Duodenal mucosa (tissue), 2 donors: ENCODE results near the gene TAF5.

Source experiments
- H3K27ac ChIP-seq: one replicate; pipeline ENCODE4 v1.7.0; 2013; ENCODE audit warnings: low read depth, low read length
- H3K27me3 ChIP-seq, 2 donors: one replicate each; pipeline ENCODE4 v1.7.0; 2013; ENCODE audit warnings: low read length in 2 of 2, control low read depth in 1 of 2; ENCODE audit not compliant: insufficient read depth in 2 of 2, control insufficient read depth in 1 of 2
- H3K36me3 ChIP-seq, 2 donors: one replicate each; pipeline ENCODE4 v1.7.0; 2013; ENCODE audit warnings: low read length in 2 of 2, control low read depth in 1 of 2; ENCODE audit not compliant: insufficient read depth in 2 of 2, control insufficient read depth in 1 of 2
- H3K4me1 ChIP-seq, 2 donors: one replicate each; pipeline ENCODE4 v1.7.0; 2013; ENCODE audit warnings: low read length in 2 of 2, control low read depth in 1 of 2; ENCODE audit not compliant: insufficient read depth in 2 of 2, control insufficient read depth in 1 of 2
- H3K4me3 ChIP-seq, 2 donors: one replicate each; pipeline ENCODE4 v1.7.0; 2013; ENCODE audit warnings: low read length in 2 of 2, low read depth in 1 of 2
- H3K9ac ChIP-seq, 2 donors: one replicate each; pipeline ENCODE4 v1.7.0; 2013; ENCODE audit warnings: low read length in 2 of 2, low read depth in 1 of 2
- H3K9me3 ChIP-seq, 2 donors: one replicate each; pipeline ENCODE4 v1.7.0; 2013; ENCODE audit warnings: low read length in 2 of 2, control low read depth in 1 of 2; ENCODE audit not compliant: control insufficient read depth in 1 of 2

The TAF5 gene

DNA sequence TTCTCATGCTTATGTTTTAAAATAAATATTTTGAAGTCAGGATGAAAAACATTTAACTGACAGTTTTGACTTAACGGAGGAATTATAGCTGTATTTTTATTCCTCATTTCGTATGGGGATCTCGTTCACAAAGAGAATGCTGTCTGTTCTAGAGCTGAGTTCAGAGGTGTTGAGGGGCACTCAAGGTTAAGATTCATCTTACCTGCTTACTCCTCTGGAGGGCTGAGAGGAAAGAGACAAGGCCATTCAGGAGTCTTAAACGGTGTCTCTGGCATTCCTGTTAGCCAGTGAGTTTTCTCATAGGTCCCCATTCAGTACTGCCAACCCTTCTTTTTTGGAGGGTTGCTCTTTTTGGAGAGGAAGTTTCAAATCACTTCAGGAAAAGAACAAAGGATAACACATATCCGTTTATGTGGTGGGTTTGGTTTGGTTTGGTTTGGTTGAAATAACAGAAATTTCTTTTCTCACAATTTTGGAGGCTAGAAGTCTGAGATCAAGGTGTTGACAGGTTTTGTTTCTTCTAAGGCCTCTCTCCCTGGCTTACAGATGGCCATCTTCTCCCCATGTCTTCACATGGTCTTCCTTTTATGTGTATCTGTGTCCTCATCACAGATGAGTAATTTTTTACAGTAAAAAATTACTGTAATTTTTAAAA, 61.3 kb downstream of the TAF5 start:
- H3K9me3 ChIP-seq: no peaks in the 10 kb centered on the region
- peaks cover 24 to 71% of the 10 kb centered on the region in 2 donors for H3K36me3 ChIP-seq
- H3K27me3 ChIP-seq: no peaks in the 10 kb centered on the region
- H3K27ac ChIP-seq: no peak overlapping the region
- no peaks in the 10 kb centered on the region for H3K4me1 ChIP-seq
- no peak overlapping the region for H3K9ac ChIP-seq
- no peak overlapping the region for H3K4me3 ChIP-seq

DNA sequence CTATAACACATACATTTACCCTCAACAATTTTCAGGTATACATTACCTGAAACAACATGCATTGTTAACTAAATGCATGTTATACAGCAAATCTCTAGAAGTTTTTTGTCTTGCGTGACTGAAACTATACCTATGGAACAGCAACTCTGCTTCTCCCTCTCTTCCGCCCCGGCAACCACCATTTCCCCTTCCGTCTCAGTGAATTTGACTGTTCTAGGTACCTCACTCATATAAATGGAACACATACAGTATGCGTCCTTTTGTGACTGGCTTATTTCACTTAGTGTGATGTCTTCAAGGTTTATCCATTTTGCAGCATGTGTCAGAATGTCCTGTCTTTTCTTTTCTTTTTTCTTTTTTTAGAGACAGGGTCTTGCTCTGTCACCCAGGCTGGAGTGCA, 61.9 kb downstream of the TAF5 start:
- peaks cover 23 to 71% of the 10 kb centered on the region in 2 donors for H3K36me3 ChIP-seq
- no peaks in the 10 kb centered on the region for H3K27me3 ChIP-seq
- H3K9ac ChIP-seq: no peak overlapping the region
- H3K4me3 ChIP-seq: no peak overlapping the region
- H3K27ac ChIP-seq: no peak overlapping the region
- no peaks in the 10 kb centered on the region for H3K4me1 ChIP-seq
- no peaks in the 10 kb centered on the region for H3K9me3 ChIP-seq

DNA sequence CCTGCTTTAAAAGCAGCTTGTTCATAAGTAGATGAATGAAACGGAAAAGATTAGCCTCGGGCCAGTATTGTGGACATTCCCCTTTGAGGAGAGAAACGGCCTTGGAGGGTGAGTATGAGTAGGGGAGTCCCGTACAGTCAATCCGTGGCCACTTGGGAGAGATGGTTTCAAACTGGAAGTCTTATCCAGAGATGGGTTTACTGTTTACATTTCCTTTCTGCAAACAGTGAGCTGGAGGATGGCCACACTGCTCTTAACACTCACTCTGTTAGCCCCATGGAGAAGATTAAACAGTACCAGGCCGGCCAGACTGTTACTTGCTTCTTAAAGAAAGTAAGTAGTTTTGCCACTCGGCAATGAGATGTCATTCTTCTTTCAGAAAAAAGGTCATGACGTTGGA, 64.1 kb downstream of the TAF5 start:
- Histone ChIP-seq H3K36me3 (peaks cover 26 to 74% of the 10 kb centered on the region in 2 donors), H3K27ac (no peak overlapping the region), H3K9ac (no peak overlapping the region), H3K4me3 (no peak overlapping the region), H3K4me1 (no peaks in the 10 kb centered on the region), H3K27me3 (no peaks in the 10 kb centered on the region), H3K9me3 (no peaks in the 10 kb centered on the region)

DNA sequence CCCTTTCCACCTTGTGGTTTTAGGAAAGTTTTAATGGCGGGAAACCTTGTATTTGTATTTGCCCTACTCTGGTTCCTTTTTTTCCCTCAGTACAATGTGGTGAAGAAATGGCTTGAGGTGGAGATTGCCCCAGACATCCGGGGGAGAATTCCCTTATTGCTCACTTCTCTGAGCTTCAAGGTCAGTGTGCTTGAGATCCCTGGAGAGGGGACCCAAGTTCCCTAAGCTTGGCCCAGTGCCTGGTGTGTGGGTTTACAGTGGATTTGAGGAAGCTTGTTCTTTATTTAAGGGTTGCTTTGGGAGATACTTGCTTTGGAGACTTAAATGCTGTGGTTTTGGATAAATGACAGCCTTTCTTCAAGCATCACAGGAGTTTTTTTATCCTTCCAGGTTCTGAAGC, 66.1 kb downstream of the TAF5 start:
- no peaks in the 10 kb centered on the region for H3K27me3 ChIP-seq
- no peaks in the 10 kb centered on the region for H3K4me1 ChIP-seq
- H3K27ac ChIP-seq: no peak overlapping the region
- H3K36me3 ChIP-seq: peaks cover 26 to 73% of the 10 kb centered on the region in 2 donors
- no peak overlapping the region for H3K4me3 ChIP-seq
- H3K9me3 ChIP-seq: no peaks in the 10 kb centered on the region
- H3K9ac ChIP-seq: no peak overlapping the region
